ENCODE measurements around the gene TYW1B.
"Not testable (repeated sequence)": the region's sequence is repeated elsewhere in the genome, so short reads cannot be mapped to it uniquely, and the experiment has no call there.

The TYW1B gene

GRCh38 chr7:72621761-72622187 is 206.2 kb downstream of the TYW1B start:
- not testable (repeated sequence) for DNase-seq (ENCODE audit: low spot score)

GRCh38 chr7:72620923-72621322 is 207.1 kb downstream of the TYW1B start:
- DNase-seq (ENCODE audit: low spot score): not testable (repeated sequence)

GRCh38 chr7:72618435-72619180 is 209.4 kb downstream of the TYW1B start:
- DNase-seq (ENCODE audit: low spot score): not testable (repeated sequence)

GRCh38 chr7:72609761-72610160 is 218.2 kb downstream of the TYW1B start:
- DNase-seq (ENCODE audit: low spot score): not testable (repeated sequence)

- not testable (repeated sequence) for DNase-seq (ENCODE audit: low spot score)
Measured at GRCh38 chr7:72607988-72608387, 220.0 kb downstream of the TYW1B start.

GRCh38 chr7:72605863-72606431 is 222.1 kb downstream of the TYW1B start:
- DNase-seq (ENCODE audit: low spot score): not testable (repeated sequence)

- DNase-seq (ENCODE audit: low spot score): not testable (repeated sequence)
Measured at GRCh38 chr7:72604771-72605611, 223.0 kb downstream of the TYW1B start.

GRCh38 chr7:72603476-72603875 is 224.5 kb downstream of the TYW1B start:
- not testable (repeated sequence) for DNase-seq (ENCODE audit: low spot score)

GRCh38 chr7:72603073-72603472 is 224.9 kb downstream of the TYW1B start:
- no peak for DNase-seq (ENCODE audit: low spot score)

- DNase-seq (ENCODE audit: low spot score): not testable (repeated sequence)
Measured at GRCh38 chr7:72601683-72602082, 226.3 kb downstream of the TYW1B start.

GRCh38 chr7:72590023-72590422 is 238.0 kb downstream of the TYW1B start:
- not testable (repeated sequence) for DNase-seq (ENCODE audit: low spot score)

- DNase-seq (ENCODE audit: low spot score): not testable (repeated sequence)
Measured at GRCh38 chr7:72587267-72587666, 240.7 kb downstream of the TYW1B start.

GRCh38 chr7:72584576-72584975 is 243.4 kb downstream of the TYW1B start:
- DNase-seq (ENCODE audit: low spot score): not testable (repeated sequence)

GRCh38 chr7:72583620-72584361 is 244.2 kb downstream of the TYW1B start:
- DNase-seq (ENCODE audit: low spot score): not testable (repeated sequence)

GRCh38 chr7:72580142-72580770 is 247.7 kb downstream of the TYW1B start:
- not testable (repeated sequence) for DNase-seq (ENCODE audit: low spot score)

GRCh38 chr7:72577107-72577506 is 250.9 kb downstream of the TYW1B start:
- DNase-seq (ENCODE audit: low spot score): no peak

GRCh38 chr7:72561988-72562387 is 266.0 kb downstream of the TYW1B start:
- DNase-seq (ENCODE audit: low spot score): not testable (repeated sequence)

GRCh38 chr7:72559546-72559945 is 268.5 kb downstream of the TYW1B start:
- not testable (repeated sequence) for DNase-seq (ENCODE audit: low spot score)

GRCh38 chr7:72556733-72557132 is 271.3 kb downstream of the TYW1B start:
- not testable (repeated sequence) for DNase-seq (ENCODE audit: low spot score)

GRCh38 chr7:72555238-72555637 is 272.8 kb downstream of the TYW1B start:
- DNase-seq (ENCODE audit: low spot score): not testable (repeated sequence)

GRCh38 chr7:72554401-72554800 is 273.6 kb downstream of the TYW1B start:
- DNase-seq (ENCODE audit: low spot score): not testable (repeated sequence)
